ENCODE measurements around the gene SLC6A3.
A peak's percentile ranks its signal among the peaks of the same experiment; 100 is the strongest.
"Not testable (repeated sequence)": the region's sequence is repeated elsewhere in the genome, so short reads cannot be mapped to it uniquely, and the experiment has no call there.

Gene SLC6A3

GRCh38 chr5:1464096-1464446 lies 18.8 kb upstream of the SLC6A3 start:
- no peak for DNase-seq (ENCODE audit: low read depth)

GRCh38 chr5:1463326-1464095 lies 18.3 kb upstream of the SLC6A3 start:
- no peak for DNase-seq (ENCODE audit: low read depth)

GRCh38 chr5:1462358-1462757 lies 17.1 kb upstream of the SLC6A3 start:
- DNase-seq (ENCODE audit: low read depth): no peak

GRCh38 chr5:1461396-1461795 lies 16.2 kb upstream of the SLC6A3 start:
- DNase-seq (ENCODE audit: low read depth): no peak

GRCh38 chr5:1460054-1460682 lies 14.9 kb upstream of the SLC6A3 start:
- no peak for DNase-seq (ENCODE audit: low read depth)

GRCh38 chr5:1459435-1459834 lies 14.2 kb upstream of the SLC6A3 start:
- DNase-seq (ENCODE audit: low read depth): not testable (repeated sequence)

GRCh38 chr5:1456110-1456881 lies 11.1 kb upstream of the SLC6A3 start:
- DNase-seq (ENCODE audit: low read depth): not testable (repeated sequence)

GRCh38 chr5:1453613-1454012 lies 8.4 kb upstream of the SLC6A3 start:
- no peak for DNase-seq (ENCODE audit: low read depth)

GRCh38 chr5:1449081-1449630 lies 3.9 kb upstream of the SLC6A3 start:
- no peak for DNase-seq (ENCODE audit: low read depth)

GRCh38 chr5:1448511-1449011 lies 3.3 kb upstream of the SLC6A3 start:
- peak; percentile 21 for DNase-seq (ENCODE audit: low read depth)

- no peak for DNase-seq (ENCODE audit: low read depth)
Measured at GRCh38 chr5:1447671-1448361, 2.6 kb upstream of the SLC6A3 start.

- no peak for DNase-seq (ENCODE audit: low read depth)
Measured at GRCh38 chr5:1446602-1447343, 1.5 kb upstream of the SLC6A3 start.

- DNase-seq (ENCODE audit: low read depth): no peak
Measured at GRCh38 chr5:1445689-1446601, 705 bp upstream of the SLC6A3 start.

GRCh38 chr5:1444361-1445189 lies 665 bp downstream of the SLC6A3 start:
- no peak for DNase-seq (ENCODE audit: low read depth)

- no peak for DNase-seq (ENCODE audit: low read depth)
Measured at GRCh38 chr5:1443991-1444360, 1.3 kb downstream of the SLC6A3 start.

- no peak for DNase-seq (ENCODE audit: low read depth)
Measured at GRCh38 chr5:1443171-1443570, 2.1 kb downstream of the SLC6A3 start.

- no peak for DNase-seq (ENCODE audit: low read depth)
Measured at GRCh38 chr5:1442222-1443145, 2.8 kb downstream of the SLC6A3 start.

Data from activated T-cell treated with anti-CD3 and anti-CD28 coated beads for 48 hours (primary cell).